ENCODE data around the gene DPEP1.

- TF ChIP-seq POLR2AphosphoS5 (IDR thresholded peaks at IDR 0.05; ENCODE audit: low read depth, low read length) (no peak), POLR2A (IDR thresholded peaks at IDR 0.05; ENCODE audit: low read depth, low read length) (no peak), TAF1 (IDR thresholded peaks at IDR 0.05; ENCODE audit: borderline replicate concordance, low read depth, low read length) (no peak)
Measured at GRCh38 chr16:89623511-89624261, 10.2 kb downstream of the DPEP1 start.
